NCI-H510A treated with DMSO at 0.1 percent for 48 hours (cell line): Measurements from ENCODE around the gene NRSN1.
"Not testable (repeated sequence)": the region's sequence is repeated elsewhere in the genome, so short reads cannot be mapped to it uniquely, and the experiment has no call there.

ENCODE experiments used
- DNase-seq: peaks from one replicate; lab custom pipeline; 2025; lab: John Stamatoyannopoulos, UW

Gene NRSN1

DNA sequence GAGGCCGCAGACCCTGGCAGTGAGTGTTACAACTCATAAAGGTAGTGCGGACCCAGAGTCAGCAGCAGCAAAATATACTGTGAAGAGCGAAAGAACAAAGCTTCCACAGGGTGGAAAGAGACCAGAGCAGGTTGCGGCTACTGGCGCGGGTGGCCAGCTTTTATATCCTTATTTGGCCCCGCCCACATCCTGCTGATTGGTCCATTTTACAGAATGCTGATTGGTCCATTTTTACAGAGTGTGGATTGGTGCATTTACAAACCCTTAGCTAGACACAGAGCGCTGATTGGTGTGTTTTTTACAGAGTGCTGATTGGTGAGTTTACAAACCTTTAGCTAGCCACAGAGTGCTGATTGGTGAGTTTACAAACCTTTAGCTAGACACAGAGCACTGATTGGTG lies 16.7 kb downstream of the NRSN1 start:
- DNase-seq, result not testable (repeated sequence)

DNA sequence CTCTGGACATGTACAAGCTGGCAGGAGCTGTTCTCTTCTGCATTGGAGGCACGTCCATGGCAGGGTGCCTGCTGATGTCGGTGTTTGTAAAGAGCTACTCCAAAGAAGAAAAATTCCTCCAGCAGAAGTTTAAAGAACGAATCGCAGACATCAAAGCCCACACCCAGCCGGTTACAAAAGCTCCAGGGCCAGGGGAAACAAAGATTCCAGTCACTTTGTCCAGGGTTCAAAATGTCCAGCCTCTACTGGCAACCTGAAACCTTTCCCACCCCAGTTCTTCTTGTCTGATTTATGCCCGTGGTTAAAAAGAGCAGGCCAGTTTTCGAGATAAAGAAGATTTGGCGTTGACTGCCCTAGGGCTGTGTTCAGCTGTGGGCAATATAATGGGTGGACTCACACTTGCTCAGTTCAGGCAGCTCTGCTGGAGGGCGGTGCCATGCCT lies 19.7 kb downstream of the NRSN1 start:
- DNase-seq, result no peak

DNA sequence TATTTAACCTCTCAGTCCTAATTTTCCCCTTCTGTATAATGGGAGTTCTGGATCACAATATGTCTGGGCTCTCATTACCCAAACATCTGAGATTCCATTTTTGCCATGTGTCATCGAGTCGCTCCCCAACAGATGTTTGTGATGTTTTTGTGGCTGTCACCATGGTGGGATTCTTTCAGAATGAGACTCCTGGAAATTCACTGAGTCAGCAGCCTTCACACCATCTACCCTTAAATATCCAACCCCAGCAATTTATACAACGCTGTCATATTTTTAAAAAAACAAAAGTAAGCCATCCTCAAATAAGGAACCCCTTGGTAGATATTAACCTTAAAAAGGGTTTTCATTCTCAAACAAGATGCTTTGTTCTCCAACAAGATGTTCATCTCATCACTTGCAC lies 20.9 kb downstream of the NRSN1 start:
- DNase-seq, result no peak

DNA sequence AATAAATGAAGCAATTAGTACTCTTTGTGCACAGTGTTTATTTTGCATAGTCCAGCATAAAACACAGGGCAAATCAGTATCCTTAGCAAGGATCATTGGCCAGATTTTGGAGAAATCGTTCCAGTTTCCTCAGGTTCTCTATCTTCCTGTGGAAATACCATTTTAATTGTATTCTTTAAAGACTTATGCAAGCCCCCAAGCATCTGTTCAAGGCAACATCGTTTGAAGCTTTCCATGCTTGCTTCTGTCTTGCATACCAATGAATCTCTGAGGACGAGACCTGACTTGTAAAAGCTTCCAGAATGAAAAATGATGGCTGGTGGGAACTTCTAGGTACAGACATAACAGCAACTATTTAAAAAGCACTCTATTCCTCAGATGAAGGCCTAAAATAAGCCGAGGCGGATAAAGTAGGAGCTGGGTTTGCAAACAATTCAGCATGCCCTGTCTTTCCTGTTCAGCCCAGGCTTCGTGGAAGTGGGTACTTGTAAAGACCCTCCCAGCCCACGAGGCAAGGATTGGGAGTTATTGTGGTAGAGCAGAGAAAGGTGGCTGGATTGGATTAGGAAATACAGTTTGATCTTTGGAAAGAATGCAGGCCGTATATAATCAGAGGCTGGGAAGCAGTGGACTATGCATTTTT lies 21.6 kb downstream of the NRSN1 start:
- DNase-seq, result no peak

DNA sequence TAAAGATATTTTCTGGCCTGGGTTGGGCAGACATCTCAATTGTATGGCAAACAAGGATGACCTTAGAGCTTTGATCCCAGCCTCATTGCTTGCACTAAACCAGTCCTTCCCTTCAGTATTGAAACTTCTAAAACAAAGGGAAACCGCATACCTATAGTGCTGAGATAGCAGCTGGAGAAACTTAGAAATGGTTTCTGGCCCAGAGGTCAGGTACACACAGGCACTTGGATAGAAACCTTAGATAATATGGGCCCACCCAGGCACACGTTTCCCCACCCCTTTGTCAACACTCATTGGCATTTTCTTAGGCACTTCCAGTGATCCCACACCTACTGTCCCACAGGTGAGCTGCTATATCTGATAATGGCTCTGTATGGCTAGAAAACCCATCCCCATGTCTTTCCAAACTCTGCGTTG lies 22.1 kb downstream of the NRSN1 start:
- DNase-seq, result no peak

DNA sequence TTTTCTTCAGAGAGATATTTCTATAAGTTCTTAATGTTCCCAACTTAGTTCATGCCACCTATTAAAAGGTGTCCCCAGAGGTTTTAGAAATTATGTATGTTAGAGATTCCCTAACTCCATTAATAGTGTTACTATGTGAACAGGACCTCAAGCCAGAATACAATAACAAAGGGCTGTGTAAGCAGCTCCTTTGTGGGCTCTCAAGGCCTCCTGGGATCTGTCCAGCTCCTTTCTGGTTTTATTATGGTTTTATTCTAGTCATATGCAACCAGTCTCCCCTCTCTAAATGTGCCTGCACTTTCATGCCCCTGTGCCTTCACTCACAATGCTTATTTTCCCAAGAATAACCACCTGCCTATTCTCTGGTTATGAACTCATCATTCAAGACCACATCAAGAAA lies 22.7 kb downstream of the NRSN1 start:
- no peak for DNase-seq

DNA sequence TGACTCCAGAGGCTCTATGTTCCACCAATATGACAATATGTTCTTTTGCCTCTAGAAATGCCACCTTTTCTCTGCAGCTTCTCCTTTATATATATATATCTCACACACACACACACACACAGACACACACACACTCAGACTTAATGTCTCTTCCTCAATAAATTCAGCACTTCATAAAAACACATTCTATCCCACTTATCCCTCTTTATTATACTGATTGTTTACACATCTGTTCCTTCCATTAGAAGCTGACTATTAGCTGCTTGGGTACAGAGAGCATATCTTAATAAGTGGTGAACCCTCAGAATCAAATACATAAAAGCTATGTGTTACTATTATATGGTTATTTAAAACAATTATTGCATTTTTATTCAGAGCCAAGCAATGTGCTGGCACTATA lies 23.3 kb downstream of the NRSN1 start:
- DNase-seq, result no peak

DNA sequence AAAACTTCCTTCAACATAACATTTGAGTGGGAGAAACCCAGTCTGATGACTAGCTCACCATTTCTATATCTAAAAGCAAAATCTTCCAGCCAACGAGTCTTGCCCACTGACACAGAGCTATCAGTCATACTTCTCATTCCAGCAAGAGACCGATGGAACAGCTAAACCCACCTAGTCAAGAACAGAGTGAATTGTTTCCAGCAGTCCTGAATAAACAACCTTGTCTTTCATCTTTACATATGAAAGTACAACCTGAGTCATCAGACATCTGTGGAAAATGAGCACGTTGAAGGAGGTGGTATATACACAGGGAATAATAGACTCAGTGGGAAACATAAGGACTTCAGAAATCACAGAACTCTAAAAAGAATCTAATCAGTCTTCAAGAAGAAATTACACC lies 23.8 kb downstream of the NRSN1 start:
- DNase-seq, result no peak

DNA sequence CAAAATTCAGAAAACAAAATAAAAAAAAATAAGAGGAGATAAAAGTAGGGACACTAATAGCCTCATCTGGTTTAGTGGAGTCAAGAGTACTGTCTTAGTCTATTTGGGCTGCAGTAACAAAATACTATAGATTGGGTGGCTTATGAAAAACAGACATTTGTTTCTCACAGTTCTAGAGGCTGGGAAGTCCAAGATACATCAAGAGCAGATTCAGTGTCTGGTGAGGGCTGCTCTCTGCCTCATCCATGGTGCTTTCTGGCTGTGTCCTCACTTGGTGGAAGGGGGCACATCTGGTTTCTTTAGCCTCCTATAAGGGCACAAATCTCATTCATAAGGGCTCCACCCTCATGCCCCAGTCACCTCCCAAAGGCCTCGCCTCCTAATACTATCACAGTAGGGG lies 26.0 kb downstream of the NRSN1 start:
- no peak for DNase-seq

DNA sequence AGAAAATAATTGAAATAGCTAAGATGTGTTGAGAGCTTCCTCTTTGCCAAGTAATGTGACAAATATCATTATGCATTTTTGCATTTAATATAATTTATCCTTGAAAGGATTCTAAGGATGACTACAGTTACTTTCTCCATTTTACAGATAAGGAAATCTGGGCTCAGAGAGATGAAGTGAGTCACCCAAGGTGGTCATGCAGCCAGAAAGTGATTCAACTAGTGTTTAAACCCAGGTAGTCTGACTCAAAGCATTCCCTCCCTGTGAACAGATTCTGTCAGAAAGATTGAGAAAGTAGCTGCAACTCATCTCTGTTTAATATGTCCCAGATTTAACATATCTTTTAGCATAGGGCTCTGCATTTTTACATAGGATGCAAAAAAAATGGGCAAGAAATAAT lies 28.1 kb downstream of the NRSN1 start:
- DNase-seq, result no peak

DNA sequence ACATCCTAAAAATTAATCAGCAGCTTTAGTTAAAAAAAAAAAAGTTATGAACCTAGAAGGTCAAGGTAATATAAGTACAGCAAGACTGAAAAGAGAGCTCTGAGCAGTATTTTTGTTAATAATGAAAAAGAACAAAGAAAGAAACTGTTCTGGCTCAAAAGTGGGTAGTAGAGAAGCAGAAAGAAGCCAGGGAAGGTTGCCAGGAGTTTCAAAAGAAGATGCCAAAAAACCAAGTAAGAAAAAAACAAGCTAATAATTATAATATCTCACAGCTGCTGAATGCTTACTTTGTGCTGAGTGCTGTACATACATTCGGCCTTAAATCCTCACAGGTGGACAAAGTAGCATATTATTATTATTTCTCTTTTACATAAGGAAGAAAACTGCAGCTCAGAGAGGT lies 31.9 kb downstream of the NRSN1 start:
- no peak for DNase-seq

DNA sequence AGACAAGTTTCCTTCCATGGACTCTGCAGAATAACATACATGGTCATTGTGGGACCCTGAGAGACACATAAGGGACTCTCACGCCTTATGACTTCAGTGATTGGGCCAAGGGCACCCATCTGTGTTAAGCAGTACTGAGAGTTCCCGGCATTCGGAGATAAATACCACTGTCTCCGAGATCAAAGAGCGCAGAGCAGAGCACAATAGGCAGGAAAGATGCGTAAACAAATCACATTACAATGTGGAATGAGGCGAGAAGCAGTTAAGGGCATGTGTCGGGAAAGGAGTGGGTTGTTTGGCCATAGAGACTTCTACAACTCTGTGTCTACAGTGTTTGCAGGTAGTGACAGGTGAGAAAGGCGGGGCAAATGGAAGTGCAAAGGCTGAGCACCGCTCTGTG lies 57.6 kb downstream of the NRSN1 start:
- DNase-seq, result peak; percentile 5

DNA sequence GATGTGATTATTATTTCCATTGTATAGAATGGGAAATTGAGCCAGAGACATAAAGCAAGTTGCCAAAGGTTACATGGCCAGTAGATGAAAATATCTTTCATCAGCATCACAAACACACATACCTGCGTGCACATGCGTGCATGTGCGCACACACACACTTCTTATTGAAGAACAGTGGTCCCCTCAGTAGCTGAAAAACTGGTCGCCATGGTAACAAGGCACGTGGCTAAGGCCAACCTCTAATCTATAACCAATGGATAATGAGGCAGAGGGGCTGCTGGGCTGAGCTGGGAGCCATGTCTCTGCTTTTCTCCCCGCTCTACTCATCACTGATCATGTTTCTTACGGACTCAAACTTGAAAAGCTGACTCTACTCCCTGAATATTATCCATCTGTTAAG lies 60.3 kb downstream of the NRSN1 start:
- no peak for DNase-seq

DNA sequence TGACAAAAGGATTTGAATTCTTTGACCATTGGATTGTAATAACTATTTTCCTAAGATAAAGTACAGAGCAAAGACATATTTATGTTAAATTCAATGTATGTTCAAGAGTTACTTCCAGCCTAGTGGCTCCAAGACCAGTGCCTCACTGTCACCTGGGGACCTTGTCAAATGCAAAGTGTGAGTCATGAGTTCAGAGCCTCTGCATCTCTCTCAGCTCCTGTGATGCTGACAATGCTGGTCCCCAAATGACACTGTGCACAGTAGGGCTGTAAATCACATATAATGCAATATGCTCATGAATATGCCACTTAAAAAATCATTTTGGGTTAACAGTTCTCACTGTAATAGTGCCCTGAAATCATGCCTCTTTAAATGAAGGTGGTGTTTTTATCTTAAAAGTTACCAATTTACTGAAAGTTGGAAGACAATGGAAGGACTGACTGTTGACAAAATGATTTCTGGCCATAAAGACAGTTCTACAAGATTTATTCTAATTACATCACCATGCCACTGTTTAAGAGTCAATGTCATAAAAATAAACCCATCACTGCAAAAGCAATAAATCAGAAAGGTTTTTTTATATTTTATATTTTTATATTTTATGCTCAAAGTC lies 62.1 kb downstream of the NRSN1 start:
- DNase-seq, result no peak

DNA sequence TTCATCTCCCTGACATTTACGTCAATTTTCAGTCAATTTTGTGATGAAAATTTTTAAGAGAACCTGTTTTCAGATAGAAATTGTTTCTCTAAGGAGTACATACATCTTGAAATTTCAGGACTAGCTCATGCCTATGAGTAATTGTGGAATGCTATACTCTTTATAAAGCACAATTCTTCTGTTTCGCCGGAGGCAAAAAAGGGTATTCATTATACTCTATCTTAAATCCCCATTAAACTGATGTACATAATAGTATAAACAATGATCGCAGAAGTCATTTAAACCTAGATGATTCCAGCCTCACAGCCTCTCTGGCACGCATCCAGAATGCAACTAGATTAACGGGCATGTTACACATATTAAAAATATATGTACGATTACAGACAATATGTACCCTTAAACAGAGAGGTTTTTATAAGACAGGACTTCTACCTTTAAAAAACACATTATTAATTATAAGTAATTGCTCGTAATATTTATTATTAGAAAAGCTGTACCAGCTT lies 62.6 kb downstream of the NRSN1 start:
- no peak for DNase-seq

DNA sequence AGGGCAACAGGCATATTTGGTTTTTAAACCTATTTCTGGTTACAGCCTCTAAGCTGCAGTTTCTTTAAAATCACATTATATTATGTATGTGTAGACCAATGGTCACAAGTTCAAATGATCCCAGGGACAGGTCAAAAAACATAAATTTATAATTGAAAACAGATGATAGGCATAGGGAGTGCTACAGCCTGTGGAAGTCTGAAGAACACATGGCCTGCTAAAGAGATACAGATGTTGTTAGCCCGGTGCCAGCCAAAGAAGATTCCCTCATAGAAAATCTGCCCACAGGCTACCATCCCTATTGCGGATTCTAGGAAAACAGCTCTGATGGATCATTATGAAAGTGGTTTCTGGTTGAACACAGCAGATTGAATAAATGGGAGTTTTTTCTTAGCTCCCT lies 65.3 kb downstream of the NRSN1 start:
- DNase-seq, result no peak

DNA sequence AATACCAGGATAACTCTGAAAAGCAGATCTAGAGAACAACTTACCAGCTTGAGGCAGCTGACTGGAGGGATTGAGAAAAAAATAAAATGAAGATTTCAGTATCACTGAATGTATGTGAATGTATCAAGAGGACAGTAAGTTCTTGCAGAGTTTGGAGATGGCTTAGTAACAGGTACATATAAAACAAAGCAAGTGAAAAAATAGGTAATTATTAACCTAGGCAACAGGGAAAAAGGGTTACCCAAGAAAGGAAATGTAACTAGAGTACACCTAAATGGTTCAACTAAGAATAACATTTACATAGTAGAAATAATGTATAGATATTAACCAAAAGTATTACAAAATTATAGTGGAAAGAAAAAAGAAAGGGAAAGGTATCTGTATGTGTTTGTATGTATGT lies 67.3 kb downstream of the NRSN1 start:
- DNase-seq, result no peak

DNA sequence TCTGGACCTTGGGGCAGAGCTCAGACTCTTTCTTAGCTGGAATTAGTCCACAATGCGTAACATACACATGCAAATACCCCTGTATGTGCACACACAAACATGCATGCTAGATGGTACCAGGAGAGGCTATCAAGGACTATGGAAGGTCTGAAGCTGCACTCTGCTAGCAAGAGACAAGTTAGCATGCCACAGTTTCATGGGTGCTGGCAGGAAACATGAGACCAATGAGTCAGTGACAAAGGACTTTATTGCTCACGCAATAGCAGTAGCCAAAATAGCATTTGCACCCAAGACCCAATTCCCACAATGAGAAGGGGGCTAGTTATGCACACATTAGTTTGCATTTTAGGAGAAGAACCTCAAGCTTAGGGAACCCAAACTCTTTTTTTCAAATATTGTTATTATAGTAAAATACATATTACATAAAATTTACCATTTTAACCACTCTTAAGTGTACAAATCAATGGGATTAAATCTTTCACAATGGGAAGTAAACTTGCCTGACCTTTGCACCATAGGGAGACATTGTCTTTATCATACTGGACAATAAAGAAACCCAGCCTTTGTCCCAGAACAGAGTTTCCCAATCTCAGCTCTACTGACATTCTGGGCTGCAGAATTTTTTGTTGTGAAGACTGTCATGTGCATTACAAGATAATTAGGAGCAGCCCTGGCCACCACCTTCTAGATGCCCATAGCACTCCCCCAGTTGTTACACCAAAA lies 69.1 kb downstream of the NRSN1 start:
- no peak for DNase-seq

DNA sequence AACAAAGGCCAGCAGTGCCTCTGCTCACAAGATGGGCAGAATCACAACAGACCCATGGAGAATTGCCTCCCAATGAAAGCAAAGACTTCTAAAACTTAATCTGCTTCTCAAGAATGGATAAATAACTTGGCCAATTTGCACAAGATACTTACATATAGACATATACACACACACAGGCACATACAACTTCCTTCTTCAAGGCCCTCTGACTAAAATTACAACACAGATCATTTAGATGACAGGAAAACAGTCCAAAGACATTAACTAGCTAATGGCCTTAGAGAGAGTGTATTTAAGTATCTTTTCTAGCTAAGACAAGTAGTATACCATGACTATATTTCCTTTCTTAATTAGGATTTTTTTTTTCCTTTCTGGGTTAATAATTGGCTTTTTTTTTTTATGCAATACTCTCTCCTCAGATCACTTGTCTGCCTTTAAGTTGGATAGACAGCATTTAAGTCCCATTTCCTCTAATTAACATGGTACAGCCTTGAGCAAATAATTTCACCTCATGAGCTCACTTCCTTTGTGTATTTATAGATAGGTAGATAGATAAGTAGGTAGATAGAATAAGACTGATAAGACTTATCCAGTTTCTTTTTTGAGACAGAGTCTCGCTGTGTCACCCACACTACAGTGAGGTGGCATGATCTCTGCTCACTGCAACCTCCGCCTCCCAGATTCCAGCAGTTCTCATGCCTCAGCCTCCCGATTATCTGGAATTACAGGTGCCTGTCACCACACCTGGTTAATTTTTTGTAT lies 70.0 kb downstream of the NRSN1 start:
- DNase-seq, result no peak
